Astrocyte (in vitro differentiated cells and primary cell): ENCODE results near the gene EDN2.

Experiments used
- EZH2 ChIP-seq: IDR thresholded peaks from 2 replicates; pipeline ENCODE4 v1.6.1; 2012; ENCODE audit warnings: mild to moderate bottlenecking, low read length, inconsistent platforms; ENCODE audit not compliant: insufficient read depth
- TF ChIP-seq, protein P1 (sequence below): IDR thresholded peaks from 2 replicates; pipeline ENCODE4 v1.5.1; 2011; ENCODE audit warnings: low read depth, mild to moderate bottlenecking, inconsistent platforms, low read length, moderate library complexity; ENCODE audit not compliant: insufficient read depth

DNA sequence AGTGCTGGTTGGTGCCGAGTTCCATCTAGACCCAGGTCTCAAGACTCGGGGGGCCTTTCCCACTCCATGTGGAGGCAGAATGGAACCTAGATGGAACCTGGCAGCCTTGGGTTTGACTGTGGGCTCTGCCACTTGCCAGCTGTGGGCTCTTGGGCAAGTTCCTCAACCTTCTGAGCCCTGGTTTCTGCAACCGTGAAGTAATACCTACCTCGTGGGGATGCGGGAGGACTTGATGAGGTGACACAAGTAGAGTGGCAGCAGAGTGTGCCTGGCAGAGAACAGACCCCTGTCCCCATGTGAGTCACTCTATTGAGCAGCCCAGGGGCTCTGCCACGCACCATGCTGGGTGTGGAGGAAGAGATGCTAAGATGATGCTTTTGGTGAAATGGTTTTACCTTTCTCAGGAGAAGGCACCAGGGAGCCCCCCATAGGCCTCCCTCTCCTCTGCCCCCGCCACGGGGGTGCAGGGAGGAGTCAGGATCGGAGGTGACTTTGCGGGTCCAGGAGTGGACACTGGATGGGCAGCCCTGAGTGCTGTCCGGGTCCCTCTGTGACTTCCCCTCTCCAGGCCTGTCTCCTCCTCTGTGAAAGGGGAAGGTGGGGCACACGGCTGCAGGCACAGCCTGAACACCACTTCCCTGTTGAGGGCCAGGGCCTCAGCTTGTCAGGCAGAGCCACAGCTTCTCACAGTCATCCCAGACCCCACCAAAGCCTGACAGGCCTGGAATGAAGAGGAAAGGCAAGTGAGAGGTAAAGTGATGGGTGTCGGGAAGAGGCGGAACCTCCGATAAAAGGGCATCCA, 36.7 kb upstream of the EDN2 start:
- TF ChIP-seq, protein P1, sequence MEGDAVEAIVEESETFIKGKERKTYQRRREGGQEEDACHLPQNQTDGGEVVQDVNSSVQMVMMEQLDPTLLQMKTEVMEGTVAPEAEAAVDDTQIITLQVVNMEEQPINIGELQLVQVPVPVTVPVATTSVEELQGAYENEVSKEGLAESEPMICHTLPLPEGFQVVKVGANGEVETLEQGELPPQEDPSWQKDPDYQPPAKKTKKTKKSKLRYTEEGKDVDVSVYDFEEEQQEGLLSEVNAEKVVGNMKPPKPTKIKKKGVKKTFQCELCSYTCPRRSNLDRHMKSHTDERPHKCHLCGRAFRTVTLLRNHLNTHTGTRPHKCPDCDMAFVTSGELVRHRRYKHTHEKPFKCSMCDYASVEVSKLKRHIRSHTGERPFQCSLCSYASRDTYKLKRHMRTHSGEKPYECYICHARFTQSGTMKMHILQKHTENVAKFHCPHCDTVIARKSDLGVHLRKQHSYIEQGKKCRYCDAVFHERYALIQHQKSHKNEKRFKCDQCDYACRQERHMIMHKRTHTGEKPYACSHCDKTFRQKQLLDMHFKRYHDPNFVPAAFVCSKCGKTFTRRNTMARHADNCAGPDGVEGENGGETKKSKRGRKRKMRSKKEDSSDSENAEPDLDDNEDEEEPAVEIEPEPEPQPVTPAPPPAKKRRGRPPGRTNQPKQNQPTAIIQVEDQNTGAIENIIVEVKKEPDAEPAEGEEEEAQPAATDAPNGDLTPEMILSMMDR, result no peak
- no peak for TF ChIP-seq EZH2
